Activated CD8-positive, alpha-beta T cell treated with anti-CD3 and anti-CD28 coated beads, Interleukin-2, amount 10 ng/mL, durations not matched to agents 7 days and 5 days (primary cell): ENCODE data around the gene ABHD4. TPM values are rescaled to one million over a fixed set of nuclear protein-coding genes. Genes with fewer than 3 reads are reported as not detected.
A peak's percentile ranks its signal among the peaks of the same experiment; 100 is the strongest.

Experiments used
- ATAC-seq: fragments of 150-1000 bp; cut with Tn5 transposase; one replicate; pipeline ENCODE4 v1.10.0; 2021; ENCODE audit warnings: moderate library complexity
- CTCF ChIA-PET: fragments of 350-600 bp; sonication (Branson Sonifier 250); formaldehyde crosslinking; loops from one replicate; lab custom pipeline; 2021; ENCODE audit warnings: antibody characterized with exemption; lab: Charles Lee
- POLR2A ChIA-PET: fragments of 350-600 bp; sonication (Branson Sonifier 250); formaldehyde crosslinking; loops from one replicate; lab custom pipeline; 2021; ENCODE audit warnings: antibody characterized with exemption; lab: Charles Lee
- DNase-seq: peaks from one replicate; pipeline ENCODE4 v3.0.0-alpha.2; 2020
- H3K27ac Mint-ChIP-seq: one replicate; pipeline ENCODE4 v1.8.0; 2021; ENCODE audit warnings: mild to moderate bottlenecking, mixed read lengths
- H3K27me3 Mint-ChIP-seq: one replicate; pipeline ENCODE4 v1.8.0; 2021; ENCODE audit warnings: low read depth, mixed read lengths
- H3K36me3 Mint-ChIP-seq: one replicate; pipeline ENCODE4 v1.8.0; 2021; ENCODE audit warnings: low read depth, mixed read lengths
- H3K4me1 Mint-ChIP-seq: one replicate; pipeline ENCODE4 v1.8.0; 2021; ENCODE audit warnings: low read depth, mixed read lengths
- H3K4me3 Mint-ChIP-seq: one replicate; pipeline ENCODE4 v1.8.0; 2021; ENCODE audit warnings: mild to moderate bottlenecking, mixed read lengths
- H3K9me3 Mint-ChIP-seq: one replicate; pipeline ENCODE4 v1.8.0; 2022; ENCODE audit warnings: mixed read lengths; ENCODE audit not compliant: insufficient read depth
- total RNA-seq, 2 experiments: library from RNA; stranded (reverse); gene quantifications; one replicate each; pipeline ENCODE4 v1.2.3, GENCODE V29; 2021

The ABHD4 gene
- total RNA-seq, 2 experiments from 2014 or later = 8.0 to 8.5 TPM

- no peak for DNase-seq
- ATAC-seq = no peak
- H3K36me3 Mint-ChIP-seq = peaks cover 33% of the 10 kb centered on the region
- peaks cover 61% of the 10 kb centered on the region for H3K4me1 Mint-ChIP-seq
- H3K4me3 Mint-ChIP-seq = peak overlapping the region; percentile 99
- peak overlapping the region; percentile 100 for H3K27ac Mint-ChIP-seq
- ChIA-PET CTCF (interaction anchor here (0.9 to 6.6 kb wide), 23 partner anchors 9 to 600 kb away, joined by 3 to 123 read pairs (median 5); partner anchors contain the start of genes ABHD4 and OXA1L), POLR2A (interaction anchor here (0.7 to 4.1 kb wide), 29 partner anchors 8 to 591 kb away, joined by 3 to 55 read pairs (median 4); partner anchors contain the start of genes ABHD4, HAUS4, MRPL52 and OXA1L)
- H3K27me3 Mint-ChIP-seq = peaks cover 6% of the 10 kb centered on the region
- no peaks in the 10 kb centered on the region for H3K9me3 Mint-ChIP-seq
These were observed 9.5 kb upstream of the ABHD4 start for GRCh38 chr14:22588526-22589095.

GRCh38 chr14:22589096-22589839 is 8.8 kb upstream of the ABHD4 start, which contains the start of gene DAD1:
Gene DAD1 (minus strand): TSS chr14:22589224. CDS start chr14:22589157, 67 bp downstream.
- ChIA-PET CTCF (interaction anchor here (0.6 to 6.6 kb wide), 31 partner anchors 9 to 671 kb away, joined by 3 to 123 read pairs (median 4); partner anchors contain the start of genes ABHD4 and OXA1L), POLR2A (interaction anchor here (0.6 to 4.1 kb wide), 34 partner anchors 9 to 592 kb away, joined by 3 to 55 read pairs (median 4); partner anchors contain the start of genes ABHD4, HAUS4, LRP10 and MRPL52)
- Mint-ChIP-seq H3K4me1 (peaks cover 55% of the 10 kb centered on the region), H3K4me3 (peak within 1 kb of the TSS; percentile 99), H3K36me3 (peaks cover 33% of the 10 kb centered on the region), H3K27ac (peak within 1 kb of the TSS; percentile 100), H3K9me3 (no peaks in the 10 kb centered on the region), H3K27me3 (peaks cover 8% of the 10 kb centered on the region)
- ATAC-seq (peak; percentile 91), DNase-seq (peak; percentile 100)

- Mint-ChIP-seq H3K36me3 (peaks cover 4% of the 10 kb centered on the region), H3K4me3 (no peak overlapping the region), H3K4me1 (peaks cover 24% of the 10 kb centered on the region), H3K27ac (no peak overlapping the region), H3K9me3 (no peaks in the 10 kb centered on the region), H3K27me3 (peaks cover 24% of the 10 kb centered on the region)
- ATAC-seq = no peak
- ChIA-PET POLR2A (no interaction called here), CTCF (interaction anchor here (1.2 to 6.6 kb wide), 2 partner anchors 21 to 60 kb away, joined by 3 to 123 read pairs; no protein-coding TSS in a partner anchor)
- no peak for DNase-seq
These were observed 4.9 kb upstream of the ABHD4 start for GRCh38 chr14:22593189-22593588.

- no peak overlapping the region for H3K27ac Mint-ChIP-seq
- no peak for DNase-seq
- H3K4me3 Mint-ChIP-seq = no peak overlapping the region
- H3K27me3 Mint-ChIP-seq = peaks cover 24% of the 10 kb centered on the region
- no peaks in the 10 kb centered on the region for H3K9me3 Mint-ChIP-seq
- peaks cover 4% of the 10 kb centered on the region for H3K36me3 Mint-ChIP-seq
- H3K4me1 Mint-ChIP-seq = peaks cover 27% of the 10 kb centered on the region
- POLR2A ChIA-PET = no interaction called here
- CTCF ChIA-PET = interaction anchor here (1.2 to 6.6 kb wide), 2 partner anchors 21 to 59 kb away, joined by 3 to 123 read pairs; no protein-coding TSS in a partner anchor
- no peak for ATAC-seq
These were observed 4.5 kb upstream of the ABHD4 start for GRCh38 chr14:22593601-22594000.

GRCh38 chr14:22594156-22594716 is 3.9 kb upstream of the ABHD4 start:
- Mint-ChIP-seq H3K27me3 (peaks cover 24% of the 10 kb centered on the region), H3K9me3 (no peaks in the 10 kb centered on the region), H3K27ac (no peak overlapping the region), H3K4me1 (peaks cover 33% of the 10 kb centered on the region), H3K4me3 (no peak overlapping the region), H3K36me3 (no peaks in the 10 kb centered on the region)
- ATAC-seq (no peak), DNase-seq (no peak)
- ChIA-PET CTCF (interaction anchor here (1.0 to 6.6 kb wide), 3 partner anchors 22 to 59 kb away, joined by 3 to 123 read pairs (median 4); no protein-coding TSS in a partner anchor), POLR2A (no interaction called here)

- POLR2A ChIA-PET = interaction anchor here (1.1 to 1.5 kb wide), 2 partner anchors 26 to 333 kb away, joined by 3 read pairs; partner anchors contain the start of gene PRMT5
- Mint-ChIP-seq H3K36me3 (no peaks in the 10 kb centered on the region), H3K4me1 (peaks cover 25% of the 10 kb centered on the region), H3K9me3 (no peaks in the 10 kb centered on the region), H3K27me3 (peaks cover 22% of the 10 kb centered on the region), H3K4me3 (no peak overlapping the region), H3K27ac (no peak overlapping the region)
- CTCF ChIA-PET = interaction anchor here (0.8 to 3.8 kb wide), 4 partner anchors 12 to 256 kb away, joined by 3 to 33 read pairs (median 3); no protein-coding TSS in a partner anchor
- DNase-seq = no peak
- no peak for ATAC-seq
These were observed 1.7 kb upstream of the ABHD4 start for GRCh38 chr14:22596354-22596879.

GRCh38 chr14:22597265-22597664 is 835 bp upstream of the ABHD4 start:
- Mint-ChIP-seq H3K4me1 (peaks cover 30% of the 10 kb centered on the region), H3K27me3 (peaks cover 20% of the 10 kb centered on the region), H3K36me3 (peaks cover 5% of the 10 kb centered on the region), H3K4me3 (peak overlapping the region; percentile 92), H3K9me3 (no peaks in the 10 kb centered on the region), H3K27ac (no peak overlapping the region)
- no peak for ATAC-seq
- POLR2A ChIA-PET = interaction anchor here (0.9 to 5.4 kb wide), 4 partner anchors 8 to 218 kb away, joined by 3 to 42 read pairs (median 4); partner anchors contain the start of genes DAD1 and SLC7A7
- CTCF ChIA-PET = interaction anchor here (0.7 to 5.1 kb wide), 8 partner anchors 7 to 523 kb away, joined by 3 to 64 read pairs (median 3); partner anchors contain the start of gene DAD1
- DNase-seq = no peak

GRCh38 chr14:22597771-22598098 is 365 bp upstream of the ABHD4 start:
- no peak for ATAC-seq
- Mint-ChIP-seq H3K36me3 (peaks cover 10% of the 10 kb centered on the region), H3K4me1 (peaks cover 30% of the 10 kb centered on the region), H3K27me3 (peaks cover 20% of the 10 kb centered on the region), H3K27ac (peak overlapping the region; percentile 51), H3K9me3 (no peaks in the 10 kb centered on the region), H3K4me3 (peak overlapping the region; percentile 92)
- ChIA-PET POLR2A (interaction anchor here (0.9 to 5.4 kb wide), 4 partner anchors 9 to 217 kb away, joined by 3 to 42 read pairs (median 7); partner anchors contain the start of genes DAD1, OXA1L and SLC7A7), CTCF (interaction anchor here (0.7 to 5.1 kb wide), 6 partner anchors 8 to 522 kb away, joined by 3 to 64 read pairs (median 4); partner anchors contain the start of gene DAD1)
- DNase-seq = no peak

- POLR2A ChIA-PET = interaction anchor here (0.7 to 5.4 kb wide), 6 partner anchors 9 to 172 kb away, joined by 3 to 42 read pairs (median 4); partner anchors contain the start of genes DAD1 and OXA1L
- Mint-ChIP-seq H3K4me1 (peaks cover 30% of the 10 kb centered on the region), H3K27ac (peak overlapping the region; percentile 84), H3K36me3 (peaks cover 16% of the 10 kb centered on the region), H3K9me3 (no peaks in the 10 kb centered on the region), H3K4me3 (peak overlapping the region; percentile 92), H3K27me3 (peaks cover 18% of the 10 kb centered on the region)
- ATAC-seq (peak; percentile 53), DNase-seq (peak; percentile 43)
- CTCF ChIA-PET = interaction anchor here (0.6 to 5.1 kb wide), 17 partner anchors 8 to 620 kb away, joined by 3 to 64 read pairs (median 3); partner anchors contain the start of genes DAD1 and PRMT5
These were observed 770 bp downstream of the ABHD4 start for GRCh38 chr14:22598896-22599244.

- DNase-seq (no peak), ATAC-seq (no peak)
- Mint-ChIP-seq H3K4me3 (peak overlapping the region; percentile 92), H3K36me3 (peaks cover 18% of the 10 kb centered on the region), H3K27me3 (peaks cover 15% of the 10 kb centered on the region), H3K4me1 (peaks cover 30% of the 10 kb centered on the region), H3K9me3 (no peaks in the 10 kb centered on the region), H3K27ac (no peak overlapping the region)
- ChIA-PET CTCF (interaction anchor here (0.6 to 5.1 kb wide), 16 partner anchors 8 to 621 kb away, joined by 3 to 64 read pairs (median 4); partner anchors contain the start of genes DAD1 and PRMT5), POLR2A (interaction anchor here (0.6 to 5.4 kb wide), 3 partner anchors 10 to 167 kb away, joined by 3 to 42 read pairs (median 10); partner anchors contain the start of genes DAD1 and OXA1L)
These were observed 1.2 kb downstream of the ABHD4 start for GRCh38 chr14:22599349-22599748.
